ENCODE measurements around the gene AKR1D1. TPM values are rescaled to one million over a fixed set of nuclear protein-coding genes. Genes with fewer than 3 reads are reported as not detected.

The AKR1D1 gene
- total RNA-seq, 4 donors from 2014 or later = 0.20 TPM; not detected in 3

- Histone ChIP-seq H3K4me3 (no peak overlapping the region), H3K4me1 (no peaks in the 10 kb centered on the region), H3K36me3 (no peaks in the 10 kb centered on the region), H3K27me3 (no peaks in the 10 kb centered on the region), H3K27ac (no peak overlapping the region), H3K9me3 (no peaks in the 10 kb centered on the region)
- in situ Hi-C loops (cut with MboI; ENCODE audit: low sequenced_read_pairs in 4 of 4) = no loop called here
- ATAC-seq (no peak), DNase-seq (no peak)
- no peak for TF ChIP-seq POLR2A (IDR thresholded peaks at IDR 0.05)
- TF ChIP-seq CTCF (IDR thresholded peaks at IDR 0.05 in 4 of 5, conservative IDR thresholded peaks at IDR 0.05 in 1 of 5) = no peak
- intact Hi-C loops (cut with DNase I; ENCODE audit: low total_unique reads) = no loop called here
These were observed 1.6 kb downstream of the AKR1D1 start for GRCh38 chr7:138077809-138078208.

- Histone ChIP-seq H3K4me3 (no peak overlapping the region), H3K27me3 (no peaks in the 10 kb centered on the region), H3K27ac (no peak overlapping the region), H3K9me3 (no peaks in the 10 kb centered on the region), H3K36me3 (no peaks in the 10 kb centered on the region), H3K4me1 (no peaks in the 10 kb centered on the region)
- intact Hi-C loops (cut with DNase I; ENCODE audit: low total_unique reads) = no loop called here
- TF ChIP-seq POLR2A (IDR thresholded peaks at IDR 0.05) = no peak
- in situ Hi-C loops (cut with MboI; ENCODE audit: low sequenced_read_pairs in 4 of 4) = no loop called here
- no peak for DNase-seq
- no peak for ATAC-seq
These were observed 2.9 kb downstream of the AKR1D1 start for GRCh38 chr7:138079137-138079536.

- H3K36me3 ChIP-seq = no peaks in the 10 kb centered on the region
- no peak overlapping the region for H3K27ac ChIP-seq
- intact Hi-C loops (cut with DNase I; ENCODE audit: low total_unique reads) (no loop called here), in situ Hi-C loops (cut with MboI; ENCODE audit: low sequenced_read_pairs in 4 of 4) (no loop called here)
- H3K4me1 ChIP-seq = no peaks in the 10 kb centered on the region
- no peak for ATAC-seq
- TF ChIP-seq CTCF (IDR thresholded peaks at IDR 0.05 in 4 of 5, conservative IDR thresholded peaks at IDR 0.05 in 1 of 5) (no peak), POLR2A (IDR thresholded peaks at IDR 0.05) (no peak)
- peaks cover 0 to 2% (median 0%) of the 10 kb centered on the region in 3 donors for H3K27me3 ChIP-seq
- H3K4me3 ChIP-seq = no peak overlapping the region
- H3K9me3 ChIP-seq = no peaks in the 10 kb centered on the region
- no peak for DNase-seq
These were observed 5.6 kb downstream of the AKR1D1 start for GRCh38 chr7:138081868-138082267.

GRCh38 chr7:138083859-138084258, 7.6 kb downstream of the AKR1D1 start:
- no peak for TF ChIP-seq POLR2A (IDR thresholded peaks at IDR 0.05)
- Histone ChIP-seq H3K4me1 (no peaks in the 10 kb centered on the region), H3K27me3 (peaks cover 0 to 2% (median 0%) of the 10 kb centered on the region in 3 donors), H3K27ac (no peak overlapping the region), H3K9me3 (no peaks in the 10 kb centered on the region), H3K36me3 (no peaks in the 10 kb centered on the region), H3K4me3 (no peak overlapping the region)
- ATAC-seq = no peak
- in situ Hi-C loops (cut with MboI; ENCODE audit: low sequenced_read_pairs in 4 of 4) (no loop called here), intact Hi-C loops (cut with DNase I; ENCODE audit: low total_unique reads) (no loop called here)
- DNase-seq = no peak

GRCh38 chr7:138086563-138087270, 10.5 kb downstream of the AKR1D1 start:
- peaks cover 0 to 2% (median 0%) of the 10 kb centered on the region in 3 donors for H3K27me3 ChIP-seq
- no peak for DNase-seq
- H3K27ac ChIP-seq = no peak overlapping the region
- in situ Hi-C loops (cut with MboI; ENCODE audit: low sequenced_read_pairs in 4 of 4) = no loop called here
- H3K4me1 ChIP-seq = no peaks in the 10 kb centered on the region
- H3K4me3 ChIP-seq = no peak overlapping the region
- no peaks in the 10 kb centered on the region for H3K9me3 ChIP-seq
- intact Hi-C loops (cut with DNase I; ENCODE audit: low total_unique reads) = no loop called here
- TF ChIP-seq CTCF (IDR thresholded peaks at IDR 0.05 in 4 of 5, conservative IDR thresholded peaks at IDR 0.05 in 1 of 5) (no peak), POLR2A (IDR thresholded peaks at IDR 0.05) (no peak)
- ATAC-seq = no peak
- H3K36me3 ChIP-seq = no peaks in the 10 kb centered on the region

Data from gastrocnemius medialis (tissue), 4 donors.